GM19099 (cell line): ENCODE measurements around the gene SLC27A1.

Experiments used
- POLR2A ChIP-seq: IDR thresholded peaks from 3 replicates; pipeline ENCODE4 v1.6.1; 2011; ENCODE audit warnings: low read depth; ENCODE audit not compliant: insufficient read length; ENCODE audit errors: extremely low read depth

Gene SLC27A1

GRCh38 chr19:17471410-17472125 is 1.2 kb downstream of the SLC27A1 start:
- no peak for TF ChIP-seq POLR2A

- TF ChIP-seq POLR2A: no peak
These were observed 2.7 kb downstream of the SLC27A1 start for GRCh38 chr19:17473041-17473440.

- no peak for TF ChIP-seq POLR2A
These were observed 5.3 kb downstream of the SLC27A1 start for GRCh38 chr19:17475541-17476115.

- TF ChIP-seq POLR2A: no peak
These were observed 9.0 kb downstream of the SLC27A1 start for GRCh38 chr19:17479325-17479791.

GRCh38 chr19:17481986-17482385 is 11.7 kb downstream of the SLC27A1 start:
- TF ChIP-seq POLR2A: no peak

- no peak for TF ChIP-seq POLR2A
These were observed 12.7 kb downstream of the SLC27A1 start for GRCh38 chr19:17482877-17483604.

- no peak for TF ChIP-seq POLR2A
These were observed 13.3 kb downstream of the SLC27A1 start for GRCh38 chr19:17483605-17484002.

GRCh38 chr19:17484520-17485185 is 14.3 kb downstream of the SLC27A1 start:
- TF ChIP-seq POLR2A: no peak

GRCh38 chr19:17486545-17487240 is 16.4 kb downstream of the SLC27A1 start:
- no peak for TF ChIP-seq POLR2A

GRCh38 chr19:17487284-17488121 is 17.2 kb downstream of the SLC27A1 start:
- TF ChIP-seq POLR2A: no peak

GRCh38 chr19:17488593-17489391 is 18.5 kb downstream of the SLC27A1 start:
- no peak for TF ChIP-seq POLR2A

- no peak for TF ChIP-seq POLR2A
These were observed 19.2 kb downstream of the SLC27A1 start for GRCh38 chr19:17489392-17490030.

GRCh38 chr19:17490411-17490810 is 20.1 kb downstream of the SLC27A1 start:
- no peak for TF ChIP-seq POLR2A
